ENCODE results near the gene KBTBD4. TPM values are rescaled to one million over a fixed set of nuclear protein-coding genes. Genes with fewer than 3 reads are reported as not detected.

KBTBD4 gene
- total RNA-seq, 4 donors from 2014 or later = 18.4 to 32.2 (median 21.2) TPM

GRCh38 chr11:47606731-47607130, 28.0 kb upstream of the KBTBD4 start:
- H3K4me1 ChIP-seq = peaks cover 20% of the 10 kb centered on the region
- H3K27me3 ChIP-seq = no peaks in the 10 kb centered on the region
- H3K4me3 ChIP-seq = no peak overlapping the region
- WGBS = 68% methylated on average over 5 of the region's 5 CpGs
- no peak for TF ChIP-seq POLR2A (IDR thresholded peaks at IDR 0.05)
- TF ChIP-seq EP300 (IDR thresholded peaks at IDR 0.05) = no peak
- TF ChIP-seq POLR2AphosphoS5 (IDR thresholded peaks at IDR 0.05) = no peak
- no peak for TF ChIP-seq CTCF (IDR thresholded peaks at IDR 0.05)
- DNase-seq (ENCODE audit: low spot score in 2 of 2) = peak; percentile 40 to 54
- H3K27ac ChIP-seq = no peak overlapping the region
- H3K36me3 ChIP-seq = peaks cover 5% of the 10 kb centered on the region
- no peaks in the 10 kb centered on the region for H3K9me3 ChIP-seq

GRCh38 chr11:47605921-47606320, 27.2 kb upstream of the KBTBD4 start:
- H3K9me3 ChIP-seq = no peaks in the 10 kb centered on the region
- no peak overlapping the region for H3K4me3 ChIP-seq
- H3K36me3 ChIP-seq = peaks cover 5% of the 10 kb centered on the region
- no peak overlapping the region for H3K27ac ChIP-seq
- TF ChIP-seq CTCF (IDR thresholded peaks at IDR 0.05) (no peak), EP300 (IDR thresholded peaks at IDR 0.05) (no peak), POLR2AphosphoS5 (IDR thresholded peaks at IDR 0.05) (no peak), POLR2A (IDR thresholded peaks at IDR 0.05) (no peak)
- WGBS = 86% methylated on average over 3 of the region's 3 CpGs
- DNase-seq (ENCODE audit: low spot score in 2 of 2) = no peak
- no peaks in the 10 kb centered on the region for H3K27me3 ChIP-seq
- H3K4me1 ChIP-seq = peaks cover 14% of the 10 kb centered on the region

- TF ChIP-seq POLR2AphosphoS5 (IDR thresholded peaks at IDR 0.05) = no peak
- no peak for TF ChIP-seq POLR2A (IDR thresholded peaks at IDR 0.05)
- TF ChIP-seq EP300 (IDR thresholded peaks at IDR 0.05) = no peak
- no peak for TF ChIP-seq CTCF (IDR thresholded peaks at IDR 0.05)
- WGBS = 83% methylated on average over 4 of the region's 4 CpGs
- Histone ChIP-seq H3K4me1 (peaks cover 8% of the 10 kb centered on the region), H3K9me3 (no peaks in the 10 kb centered on the region), H3K36me3 (no peaks in the 10 kb centered on the region), H3K4me3 (no peak overlapping the region), H3K27me3 (no peaks in the 10 kb centered on the region), H3K27ac (no peak overlapping the region)
- no peak for DNase-seq (ENCODE audit: low spot score in 2 of 2)
These were observed 24.5 kb upstream of the KBTBD4 start for GRCh38 chr11:47603295-47603694.

GRCh38 chr11:47599902-47600301, 21.1 kb upstream of the KBTBD4 start:
- Histone ChIP-seq H3K4me3 (no peak overlapping the region), H3K4me1 (no peaks in the 10 kb centered on the region), H3K9me3 (no peaks in the 10 kb centered on the region), H3K36me3 (no peaks in the 10 kb centered on the region), H3K27me3 (peaks cover 3% of the 10 kb centered on the region), H3K27ac (no peak overlapping the region)
- 72% methylated on average over 4 of the region's 4 CpGs for WGBS
- DNase-seq (ENCODE audit: low spot score in 2 of 2) = no peak
- TF ChIP-seq POLR2A (IDR thresholded peaks at IDR 0.05) (no peak), CTCF (IDR thresholded peaks at IDR 0.05) (no peak), POLR2AphosphoS5 (IDR thresholded peaks at IDR 0.05) (no peak), EP300 (IDR thresholded peaks at IDR 0.05) (no peak)

- H3K9me3 ChIP-seq = no peaks in the 10 kb centered on the region
- H3K27ac ChIP-seq = no peak overlapping the region
- H3K36me3 ChIP-seq = no peaks in the 10 kb centered on the region
- H3K4me3 ChIP-seq = no peak overlapping the region
- H3K27me3 ChIP-seq = peaks cover 24% of the 10 kb centered on the region
- H3K4me1 ChIP-seq = peaks cover 14% of the 10 kb centered on the region
- TF ChIP-seq EP300 (IDR thresholded peaks at IDR 0.05) = no peak
- no peak for TF ChIP-seq POLR2AphosphoS5 (IDR thresholded peaks at IDR 0.05)
- no peak for TF ChIP-seq POLR2A (IDR thresholded peaks at IDR 0.05)
- TF ChIP-seq CTCF (IDR thresholded peaks at IDR 0.05) = no peak
- WGBS = 100% methylated on average over 1 of the region's 1 CpG
- DNase-seq (ENCODE audit: low spot score in 2 of 2) = no peak
These were observed 17.2 kb upstream of the KBTBD4 start for GRCh38 chr11:47595967-47596366.

Data from suprapubic skin (tissue), 4 donors.